ENCODE data around the gene PNPT1. TPM values are rescaled to one million over a fixed set of nuclear protein-coding genes. Genes with fewer than 3 reads are reported as not detected.

The PNPT1 gene
- total and polyA plus RNA-seq, 2 donors from 2014 or later, result 9.0 to 19.8 TPM

- Histone ChIP-seq H3K9ac (ENCODE audit: low read length in 3 of 3) (no peak overlapping the region), H3K27me3 (ENCODE audit: control insufficient read depth, insufficient read depth, low read length) (no peaks in the 10 kb centered on the region), H3K27ac (ENCODE audit: low read depth in 2 of 2, low read length in 2 of 2) (no peak overlapping the region), H3K9me3 (ENCODE audit: control insufficient read depth in 2 of 3, insufficient read depth in 1 of 3, low read length in 3 of 3) (no peaks in the 10 kb centered on the region), H3K4me3 (ENCODE audit: low read length in 3 of 3) (no peak overlapping the region), H3K36me3 (ENCODE audit: control insufficient read depth in 2 of 3, insufficient read depth in 3 of 3, low read length in 3 of 3) (peaks cover 0 to 6% (median 5%) of the 10 kb centered on the region in 3 donors), H3K4me1 (ENCODE audit: control insufficient read depth in 2 of 3, insufficient read depth in 2 of 3, low read depth in 1 of 3, low read length in 3 of 3) (no peaks in the 10 kb centered on the region)
- DNase-seq, result no peak
- TF ChIP-seq CTCF (IDR thresholded peaks at IDR 0.05; ENCODE audit: borderline replicate concordance, extremely low read depth, insufficient read depth), result no peak
- FAIRE-seq, result no peak
- intact Hi-C loops (cut with DNase I), result no loop called here
Measured at GRCh38 chr2:55653255-55653654, 40.4 kb downstream of the PNPT1 start.

GRCh38 chr2:55649211-55649610 lies 44.4 kb downstream of the PNPT1 start:
- H3K9ac ChIP-seq (ENCODE audit: low read length in 3 of 3), result no peak overlapping the region
- intact Hi-C loops (cut with DNase I), result no loop called here
- H3K4me3 ChIP-seq (ENCODE audit: low read length in 3 of 3), result no peak overlapping the region
- FAIRE-seq (no peak), DNase-seq (no peak)
- H3K4me1 ChIP-seq (ENCODE audit: control insufficient read depth in 2 of 3, insufficient read depth in 2 of 3, low read depth in 1 of 3, low read length in 3 of 3), result no peaks in the 10 kb centered on the region
- no peaks in the 10 kb centered on the region for H3K9me3 ChIP-seq (ENCODE audit: control insufficient read depth in 2 of 3, insufficient read depth in 1 of 3, low read length in 3 of 3)
- no peak for TF ChIP-seq CTCF (IDR thresholded peaks at IDR 0.05; ENCODE audit: borderline replicate concordance, extremely low read depth, insufficient read depth)
- no peaks in the 10 kb centered on the region for H3K27me3 ChIP-seq (ENCODE audit: control insufficient read depth, insufficient read depth, low read length)
- no peak overlapping the region for H3K27ac ChIP-seq (ENCODE audit: low read depth in 2 of 2, low read length in 2 of 2)
- peaks cover 0 to 4% (median 3%) of the 10 kb centered on the region in 3 donors for H3K36me3 ChIP-seq (ENCODE audit: control insufficient read depth in 2 of 3, insufficient read depth in 3 of 3, low read length in 3 of 3)

- no peak overlapping the region for H3K4me3 ChIP-seq (ENCODE audit: low read length in 3 of 3)
- no peak for TF ChIP-seq CTCF (IDR thresholded peaks at IDR 0.05; ENCODE audit: borderline replicate concordance, extremely low read depth, insufficient read depth)
- peaks cover 4 to 21% (median 4%) of the 10 kb centered on the region in 3 donors for H3K36me3 ChIP-seq (ENCODE audit: control insufficient read depth in 2 of 3, insufficient read depth in 3 of 3, low read length in 3 of 3)
- no peaks in the 10 kb centered on the region for H3K4me1 ChIP-seq (ENCODE audit: control insufficient read depth in 2 of 3, insufficient read depth in 2 of 3, low read depth in 1 of 3, low read length in 3 of 3)
- intact Hi-C loops (cut with DNase I), result no loop called here
- DNase-seq, result no peak
- no peaks in the 10 kb centered on the region for H3K9me3 ChIP-seq (ENCODE audit: control insufficient read depth in 2 of 3, insufficient read depth in 1 of 3, low read length in 3 of 3)
- no peak overlapping the region for H3K9ac ChIP-seq (ENCODE audit: low read length in 3 of 3)
- H3K27me3 ChIP-seq (ENCODE audit: control insufficient read depth, insufficient read depth, low read length), result no peaks in the 10 kb centered on the region
- H3K27ac ChIP-seq (ENCODE audit: low read depth in 2 of 2, low read length in 2 of 2), result no peak overlapping the region
- no peak for FAIRE-seq
Measured at GRCh38 chr2:55636831-55637230, 56.8 kb downstream of the PNPT1 start.

- intact Hi-C loops (cut with DNase I), result no loop called here
- DNase-seq (no peak), FAIRE-seq (no peak)
- peaks cover 0 to 2% (median 0%) of the 10 kb centered on the region in 3 donors for H3K4me1 ChIP-seq (ENCODE audit: control insufficient read depth in 2 of 3, insufficient read depth in 2 of 3, low read depth in 1 of 3, low read length in 3 of 3)
- no peaks in the 10 kb centered on the region for H3K27me3 ChIP-seq (ENCODE audit: control insufficient read depth, insufficient read depth, low read length)
- H3K9ac ChIP-seq (ENCODE audit: low read length in 3 of 3), result no peak overlapping the region
- H3K9me3 ChIP-seq (ENCODE audit: control insufficient read depth in 2 of 3, insufficient read depth in 1 of 3, low read length in 3 of 3), result no peaks in the 10 kb centered on the region
- H3K4me3 ChIP-seq (ENCODE audit: low read length in 3 of 3), result no peak overlapping the region
- H3K36me3 ChIP-seq (ENCODE audit: control insufficient read depth in 2 of 3, insufficient read depth in 3 of 3, low read length in 3 of 3), result peaks cover 0 to 5% (median 0%) of the 10 kb centered on the region in 3 donors
- no peak for TF ChIP-seq CTCF (IDR thresholded peaks at IDR 0.05; ENCODE audit: borderline replicate concordance, extremely low read depth, insufficient read depth)
- no peak overlapping the region for H3K27ac ChIP-seq (ENCODE audit: low read depth in 2 of 2, low read length in 2 of 2)
Measured at GRCh38 chr2:55628931-55629330, 64.7 kb downstream of the PNPT1 start.
